HCT116 (cell line): Measurements from ENCODE around the gene ACVR1. TPM values are rescaled to one million over a fixed set of nuclear protein-coding genes. Genes with fewer than 3 reads are reported as not detected.

Experiments
- ATAC-seq: fragments of 200-7000 bp; cut with Tn5 transposase; 2 replicates; pipeline ENCODE4 v1.9.1; 2020; ENCODE audit warnings: mild to moderate bottlenecking, moderate library complexity
- BruUV-seq: library from RNA; stranded (reverse); fragments of 400-500 nt; replicated peaks from 2 replicates; lab custom pipeline; 2021; lab: Mats Ljungman, UMichigan
- CTCF ChIA-PET: fragments of 300-600 bp; sonication (Branson Sonifier 250); formaldehyde crosslinking; loops from one replicate; lab custom pipeline; 2021; ENCODE audit warnings: antibody characterized with exemption; lab: Charles Lee
- POLR2A ChIA-PET: fragments of 300-600, 350-600 bp; sonication (Branson Sonifier 250); formaldehyde crosslinking; loops from one replicate; lab custom pipeline; 2021; ENCODE audit warnings: antibody characterized with exemption; lab: Charles Lee
- RAD21 ChIA-PET, 2 experiments: fragments of 300-600 bp; sonication (Branson Sonifier 250); formaldehyde crosslinking; loops; one replicate each; lab custom pipeline; 2023; ENCODE audit warnings: low total read pairs in 2 of 2; ENCODE audit not compliant: uncharacterized antibody in 2 of 2, unreplicated experiment in 2 of 2, low non-redundant PET in 1 of 2; lab: Charles Lee
- DNase-seq: peaks from one replicate; pipeline ENCODE4 v3.0.0-alpha.2; 2010; ENCODE audit warnings: low read depth, low spot score
- H2AFZ ChIP-seq: fragments of 200-600 bp; shearing (Covaris generic), sonication (generic); 2 replicates; pipeline ENCODE4 v1.6.1; 2017; ENCODE audit warnings: low read depth, mixed run types, mixed read lengths, antibody characterized with exemption, low read length; ENCODE audit not compliant: poor library complexity, severe bottlenecking
- H3K27ac ChIP-seq: 2 replicates; pipeline ENCODE4 v1.5.1; 2012; ENCODE audit warnings: low read depth, low read length
- H3K27me3 ChIP-seq: fragments of 200-600 bp; sonication (generic); 2 replicates; pipeline ENCODE4 v1.6.1; 2016; ENCODE audit warnings: mixed run types, low read length, mixed read lengths; ENCODE audit not compliant: insufficient read depth
- H3K36me3 ChIP-seq, 2 experiments: fragments of 200-500 bp in 1 of 2; fragments of 200-600 bp in 1 of 2; sonication (Bioruptor generic) in 1 of 2; sonication (generic) in 1 of 2; 2 replicates each; pipeline versions ENCODE4 v1.5.1 to v1.6.1; 2014 to 2016; ENCODE audit warnings: low read length in 2 of 2, inconsistent platforms in 1 of 2, mixed read lengths in 1 of 2, mixed run types in 1 of 2; ENCODE audit not compliant: insufficient read depth in 2 of 2, control insufficient read depth in 1 of 2
- H3K4me1 ChIP-seq, 2 experiments: fragments of 200-600 bp in 1 of 2; sonication (generic) in 1 of 2; 2 replicates each; pipeline versions ENCODE4 v1.5.1 to v1.6.1; 2012 to 2017; ENCODE audit warnings: low read length in 2 of 2, inconsistent platforms in 1 of 2, mild to moderate bottlenecking in 1 of 2, mixed read lengths in 1 of 2, mixed run types in 1 of 2, moderate library complexity in 1 of 2; ENCODE audit not compliant: insufficient read depth in 2 of 2, control insufficient read depth in 1 of 2
- H3K4me2 ChIP-seq: fragments of 200-600 bp; sonication (generic); 2 replicates; pipeline ENCODE4 v1.6.1; 2017; ENCODE audit warnings: mixed run types, low read length, mixed read lengths
- H3K4me3 ChIP-seq, 2 experiments: fragments of 200-600 bp in 1 of 2; sonication (generic) in 1 of 2; replicated peaks in 1 of 2; 2 replicates each; pipeline ENCODE4 v1.5.1; 2011 to 2016; ENCODE audit warnings: low read length in 2 of 2, control low read depth in 1 of 2, low read depth in 1 of 2, mild to moderate bottlenecking in 1 of 2, mixed read lengths in 1 of 2, mixed run types in 1 of 2
- H3K79me2 ChIP-seq: fragments of 200-600 bp; sonication (generic); 2 replicates; pipeline ENCODE4 v1.6.1; 2017; ENCODE audit warnings: mild to moderate bottlenecking, mixed run types, low read length, moderate library complexity, mixed read lengths; ENCODE audit not compliant: insufficient read depth
- H3K9ac ChIP-seq: fragments of 200-600 bp; sonication (generic); 2 replicates; pipeline ENCODE4 v1.6.1; 2016; ENCODE audit warnings: low read length, mixed read lengths
- H3K9me2 ChIP-seq: fragments of 200-600 bp; sonication (generic), shearing (Covaris generic); 2 replicates; pipeline ENCODE4 v1.6.1; 2017; ENCODE audit warnings: mixed run types, mild to moderate bottlenecking, moderate library complexity; ENCODE audit not compliant: insufficient read depth
- H3K9me3 ChIP-seq, 2 experiments: fragments of 200-500 bp in 1 of 2; fragments of 200-600 bp in 1 of 2; sonication (Bioruptor generic) in 1 of 2; sonication (generic) in 1 of 2; 2 replicates each; pipeline ENCODE4 v1.6.1; 2014 to 2017; ENCODE audit warnings: low read length in 2 of 2, mixed read lengths in 2 of 2, inconsistent platforms in 1 of 2, low read depth in 1 of 2, mild to moderate bottlenecking in 1 of 2, mixed run types in 1 of 2, moderate library complexity in 1 of 2; ENCODE audit not compliant: control insufficient read depth in 1 of 2, insufficient read depth in 1 of 2
- H4K20me1 ChIP-seq: fragments of 200-600 bp; sonication (generic), shearing (Covaris generic); 2 replicates; pipeline ENCODE4 v1.6.1; 2017; ENCODE audit warnings: mixed run types, mild to moderate bottlenecking, moderate library complexity; ENCODE audit not compliant: insufficient read depth
- CBX3 ChIP-seq: IDR thresholded peaks from 2 replicates; pipeline ENCODE4 v1.6.1; 2012; ENCODE audit warnings: low read depth
- CEBPB ChIP-seq: IDR thresholded peaks from 2 replicates; pipeline ENCODE4 v1.6.1; 2012; ENCODE audit warnings: low read depth
- EGR1 ChIP-seq: IDR thresholded peaks from 2 replicates; pipeline ENCODE4 v1.6.1; 2012; ENCODE audit warnings: low read depth
- ELF1 ChIP-seq: IDR thresholded peaks from 2 replicates; pipeline ENCODE4 v1.6.1; 2012; ENCODE audit warnings: low read depth, borderline replicate concordance
- EZH2 ChIP-seq: fragments of 200-600 bp; sonication (generic); IDR thresholded peaks from 2 replicates; pipeline ENCODE4 v1.6.1; 2017; ENCODE audit warnings: antibody characterized with exemption, mixed run types
- EZH2phosphoT487 ChIP-seq: fragments of 200-600 bp; IDR thresholded peaks from 2 replicates; pipeline ENCODE4 v1.6.1; 2018; ENCODE audit warnings: antibody characterized with exemption, borderline replicate concordance
- POLR2AphosphoS5 ChIP-seq: IDR thresholded peaks from 2 replicates; pipeline ENCODE4 v1.6.1; 2011; ENCODE audit warnings: mild to moderate bottlenecking, low read depth, low read length, moderate library complexity
- RAD21 ChIP-seq: IDR thresholded peaks from 2 replicates; pipeline ENCODE4 v1.6.1; 2012; ENCODE audit warnings: low read depth, mild to moderate bottlenecking
- REST ChIP-seq: IDR thresholded peaks from 2 replicates; pipeline ENCODE4 v1.6.1; 2012; ENCODE audit warnings: low read depth
- SP1 ChIP-seq: IDR thresholded peaks from 2 replicates; pipeline ENCODE4 v1.6.1; 2012; ENCODE audit warnings: low read depth
- SRF ChIP-seq: IDR thresholded peaks from 2 replicates; pipeline ENCODE4 v1.6.1; 2012; ENCODE audit warnings: low read depth
- TCF7L2 ChIP-seq: IDR thresholded peaks from 2 replicates; pipeline ENCODE4 v1.7.0; 2011; ENCODE audit warnings: borderline replicate concordance, inconsistent platforms; ENCODE audit not compliant: insufficient read depth, insufficient read length; ENCODE audit errors: extremely low read depth
- YY1 ChIP-seq: IDR thresholded peaks from 2 replicates; pipeline ENCODE4 v1.6.1; 2011; ENCODE audit warnings: low read length, low read depth, moderate library complexity, mild to moderate bottlenecking; ENCODE audit not compliant: insufficient replicate concordance; ENCODE audit errors: extremely low read depth
- ZFX ChIP-seq: fragments of 450-650 bp; IDR thresholded peaks from 2 replicates; pipeline ENCODE4 v1.6.1; 2017
- ZNF274 ChIP-seq: fragments of 200-500 bp; sonication (Bioruptor generic); IDR thresholded peaks from 2 replicates; pipeline ENCODE4 v1.6.1; 2014; ENCODE audit warnings: mild to moderate bottlenecking, low read depth, low read length, inconsistent platforms
- intact Hi-C: fragments of 100-400 bp; cut with micrococcal nuclease; formaldehyde crosslinking; loops from 2 replicates; pipeline ENCODE4 v1.10.0; 2022
- total RNA-seq: library from RNA; stranded (reverse); gene quantifications from one replicate; pipeline ENCODE4 v1.2.1, GENCODE V29; 2021; ENCODE audit not compliant: unreplicated experiment
- TF ChIP-seq, protein P1 (sequence below): IDR thresholded peaks from 2 replicates; pipeline ENCODE4 v1.6.1; 2012
- TF ChIP-seq, protein P2 (sequence below): IDR thresholded peaks from 2 replicates; pipeline ENCODE4 v1.6.1; 2011; ENCODE audit warnings: mild to moderate bottlenecking, low read length, moderate library complexity; ENCODE audit not compliant: insufficient replicate concordance; ENCODE audit errors: extremely low read depth
- TF ChIP-seq, protein P3 (sequence below), 3 experiments: fragments of 200-600 bp in 1 of 3; sonication (generic) in 1 of 3; IDR thresholded peaks in 2 of 3; conservative IDR thresholded peaks in 1 of 3; 2 replicates each; pipeline ENCODE4 v1.5.1; 2012 to 2017; ENCODE audit warnings: low read depth in 2 of 3, low read length in 2 of 3, antibody characterized with exemption in 1 of 3, borderline replicate concordance in 1 of 3, control low read depth in 1 of 3, mild to moderate bottlenecking in 1 of 3, mixed read lengths in 1 of 3, mixed run types in 1 of 3, moderate library complexity in 1 of 3; ENCODE audit not compliant: insufficient read depth in 1 of 3

The ACVR1 gene
- total RNA-seq, 1 experiment from 2014 or later: 16.9 TPM

- Histone ChIP-seq H3K4me1 (peaks cover 33 to 37% of the 10 kb centered on the region in 2 experiments), H3K9me2 (no peaks in the 10 kb centered on the region), H3K9me3 (no peaks in the 10 kb centered on the region), H3K9ac (no peak overlapping the region), H3K36me3 (no peaks in the 10 kb centered on the region), H3K79me2 (no peaks in the 10 kb centered on the region), H3K27me3 (no peaks in the 10 kb centered on the region), H3K4me2 (no peak overlapping the region), H3K27ac (no peak overlapping the region), H2AFZ (no peak overlapping the region), H4K20me1 (no peaks in the 10 kb centered on the region), H3K4me3 (no peak overlapping the region)
- intact Hi-C loops: no loop called here
- no peak for DNase-seq
- ATAC-seq: no peak
- BruUV-seq: no TSS peak
- TF ChIP-seq EZH2phosphoT487 (no peak), RAD21 (no peak), TCF7L2 (no peak), CEBPB (no peak), EGR1 (no peak), POLR2AphosphoS5 (no peak), SP1 (no peak), ZFX (no peak), CBX3 (no peak), YY1 (no peak), ZNF274 (no peak), SRF (no peak), REST (no peak), EZH2 (no peak), ELF1 (no peak)
- TF ChIP-seq, protein P1, sequence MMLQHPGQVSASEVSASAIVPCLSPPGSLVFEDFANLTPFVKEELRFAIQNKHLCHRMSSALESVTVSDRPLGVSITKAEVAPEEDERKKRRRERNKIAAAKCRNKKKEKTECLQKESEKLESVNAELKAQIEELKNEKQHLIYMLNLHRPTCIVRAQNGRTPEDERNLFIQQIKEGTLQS: no peak
- TF ChIP-seq, protein P2, sequence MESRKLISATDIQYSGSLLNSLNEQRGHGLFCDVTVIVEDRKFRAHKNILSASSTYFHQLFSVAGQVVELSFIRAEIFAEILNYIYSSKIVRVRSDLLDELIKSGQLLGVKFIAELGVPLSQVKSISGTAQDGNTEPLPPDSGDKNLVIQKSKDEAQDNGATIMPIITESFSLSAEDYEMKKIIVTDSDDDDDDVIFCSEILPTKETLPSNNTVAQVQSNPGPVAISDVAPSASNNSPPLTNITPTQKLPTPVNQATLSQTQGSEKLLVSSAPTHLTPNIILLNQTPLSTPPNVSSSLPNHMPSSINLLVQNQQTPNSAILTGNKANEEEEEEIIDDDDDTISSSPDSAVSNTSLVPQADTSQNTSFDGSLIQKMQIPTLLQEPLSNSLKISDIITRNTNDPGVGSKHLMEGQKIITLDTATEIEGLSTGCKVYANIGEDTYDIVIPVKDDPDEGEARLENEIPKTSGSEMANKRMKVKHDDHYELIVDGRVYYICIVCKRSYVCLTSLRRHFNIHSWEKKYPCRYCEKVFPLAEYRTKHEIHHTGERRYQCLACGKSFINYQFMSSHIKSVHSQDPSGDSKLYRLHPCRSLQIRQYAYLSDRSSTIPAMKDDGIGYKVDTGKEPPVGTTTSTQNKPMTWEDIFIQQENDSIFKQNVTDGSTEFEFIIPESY: no peak
- TF ChIP-seq, protein P3, sequence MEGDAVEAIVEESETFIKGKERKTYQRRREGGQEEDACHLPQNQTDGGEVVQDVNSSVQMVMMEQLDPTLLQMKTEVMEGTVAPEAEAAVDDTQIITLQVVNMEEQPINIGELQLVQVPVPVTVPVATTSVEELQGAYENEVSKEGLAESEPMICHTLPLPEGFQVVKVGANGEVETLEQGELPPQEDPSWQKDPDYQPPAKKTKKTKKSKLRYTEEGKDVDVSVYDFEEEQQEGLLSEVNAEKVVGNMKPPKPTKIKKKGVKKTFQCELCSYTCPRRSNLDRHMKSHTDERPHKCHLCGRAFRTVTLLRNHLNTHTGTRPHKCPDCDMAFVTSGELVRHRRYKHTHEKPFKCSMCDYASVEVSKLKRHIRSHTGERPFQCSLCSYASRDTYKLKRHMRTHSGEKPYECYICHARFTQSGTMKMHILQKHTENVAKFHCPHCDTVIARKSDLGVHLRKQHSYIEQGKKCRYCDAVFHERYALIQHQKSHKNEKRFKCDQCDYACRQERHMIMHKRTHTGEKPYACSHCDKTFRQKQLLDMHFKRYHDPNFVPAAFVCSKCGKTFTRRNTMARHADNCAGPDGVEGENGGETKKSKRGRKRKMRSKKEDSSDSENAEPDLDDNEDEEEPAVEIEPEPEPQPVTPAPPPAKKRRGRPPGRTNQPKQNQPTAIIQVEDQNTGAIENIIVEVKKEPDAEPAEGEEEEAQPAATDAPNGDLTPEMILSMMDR (IDR thresholded peaks at IDR 0.05 in 2 of 3, conservative IDR thresholded peaks at IDR 0.05 in 1 of 3; ENCODE audit: borderline replicate concordance in 1 of 3, insufficient read depth in 1 of 3, low read depth in 2 of 3, low read length in 2 of 3): no peak
- RAD21 ChIA-PET: interaction anchor here in 1 of 2 experiments (0.6 kb wide), 1 partner anchor 28 kb away, joined by 4 read pairs; no protein-coding TSS in a partner anchor
- POLR2A ChIA-PET: no interaction called here
- CTCF ChIA-PET: no interaction called here
Measured at GRCh38 chr2:157833721-157834120, 42.4 kb downstream of the ACVR1 start.
